GM12801 (cell line): Measurements from ENCODE around the gene ZCWPW2.

ENCODE experiments used
- CTCF ChIP-seq: IDR thresholded peaks from one replicate; pipeline ENCODE4 v1.5.1; 2011; ENCODE audit warnings: control low read depth; ENCODE audit not compliant: insufficient read length; ENCODE audit errors: extremely low read depth

The ZCWPW2 gene

GRCh38 chr3:28317438-28318022 is 31.0 kb upstream of the ZCWPW2 start:
- TF ChIP-seq CTCF = no peak

GRCh38 chr3:28320981-28321380 is 27.5 kb upstream of the ZCWPW2 start:
- no peak for TF ChIP-seq CTCF

- TF ChIP-seq CTCF = no peak
Observed at GRCh38 chr3:28322464-28322863, 26.1 kb upstream of the ZCWPW2 start.

GRCh38 chr3:28326458-28326926 is 22.0 kb upstream of the ZCWPW2 start:
- TF ChIP-seq CTCF = no peak

- no peak for TF ChIP-seq CTCF
Observed at GRCh38 chr3:28328188-28329151, 20.1 kb upstream of the ZCWPW2 start.

- no peak for TF ChIP-seq CTCF
Observed at GRCh38 chr3:28334552-28334951, 14.0 kb upstream of the ZCWPW2 start.

GRCh38 chr3:28335246-28335645 is 13.3 kb upstream of the ZCWPW2 start:
- TF ChIP-seq CTCF = no peak
